ENCODE measurements around the gene STK38.

GRCh38 chr6:36544228-36544627 is 3.1 kb downstream of the STK38 start:
- TF ChIP-seq CTCF (IDR thresholded peaks at IDR 0.05) (no peak), POLR2AphosphoS5 (IDR thresholded peaks at IDR 0.05) (no peak), EP300 (IDR thresholded peaks at IDR 0.05) (no peak), POLR2A (IDR thresholded peaks at IDR 0.05; ENCODE audit: low read depth) (no peak)

All from esophagus muscularis mucosa (tissue), 4 donors.